HG03565 (cell line): ENCODE measurements around the gene RAI1.
A peak's percentile ranks its signal among the peaks of the same experiment; 100 is the strongest.
"Not testable (repeated sequence)": the region's sequence is repeated elsewhere in the genome, so short reads cannot be mapped to it uniquely, and the experiment has no call there.

Experiments used
- ATAC-seq: cut with Tn5 transposase; IDR thresholded peaks from one replicate; pipeline ENCODE4 v1.9.1; 2021; ENCODE audit warnings: mild to moderate bottlenecking, moderate library complexity; ENCODE audit not compliant: unreplicated experiment

RAI1 gene, protein sequence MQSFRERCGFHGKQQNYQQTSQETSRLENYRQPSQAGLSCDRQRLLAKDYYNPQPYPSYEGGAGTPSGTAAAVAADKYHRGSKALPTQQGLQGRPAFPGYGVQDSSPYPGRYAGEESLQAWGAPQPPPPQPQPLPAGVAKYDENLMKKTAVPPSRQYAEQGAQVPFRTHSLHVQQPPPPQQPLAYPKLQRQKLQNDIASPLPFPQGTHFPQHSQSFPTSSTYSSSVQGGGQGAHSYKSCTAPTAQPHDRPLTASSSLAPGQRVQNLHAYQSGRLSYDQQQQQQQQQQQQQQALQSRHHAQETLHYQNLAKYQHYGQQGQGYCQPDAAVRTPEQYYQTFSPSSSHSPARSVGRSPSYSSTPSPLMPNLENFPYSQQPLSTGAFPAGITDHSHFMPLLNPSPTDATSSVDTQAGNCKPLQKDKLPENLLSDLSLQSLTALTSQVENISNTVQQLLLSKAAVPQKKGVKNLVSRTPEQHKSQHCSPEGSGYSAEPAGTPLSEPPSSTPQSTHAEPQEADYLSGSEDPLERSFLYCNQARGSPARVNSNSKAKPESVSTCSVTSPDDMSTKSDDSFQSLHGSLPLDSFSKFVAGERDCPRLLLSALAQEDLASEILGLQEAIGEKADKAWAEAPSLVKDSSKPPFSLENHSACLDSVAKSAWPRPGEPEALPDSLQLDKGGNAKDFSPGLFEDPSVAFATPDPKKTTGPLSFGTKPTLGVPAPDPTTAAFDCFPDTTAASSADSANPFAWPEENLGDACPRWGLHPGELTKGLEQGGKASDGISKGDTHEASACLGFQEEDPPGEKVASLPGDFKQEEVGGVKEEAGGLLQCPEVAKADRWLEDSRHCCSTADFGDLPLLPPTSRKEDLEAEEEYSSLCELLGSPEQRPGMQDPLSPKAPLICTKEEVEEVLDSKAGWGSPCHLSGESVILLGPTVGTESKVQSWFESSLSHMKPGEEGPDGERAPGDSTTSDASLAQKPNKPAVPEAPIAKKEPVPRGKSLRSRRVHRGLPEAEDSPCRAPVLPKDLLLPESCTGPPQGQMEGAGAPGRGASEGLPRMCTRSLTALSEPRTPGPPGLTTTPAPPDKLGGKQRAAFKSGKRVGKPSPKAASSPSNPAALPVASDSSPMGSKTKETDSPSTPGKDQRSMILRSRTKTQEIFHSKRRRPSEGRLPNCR (N-terminal part only)

DNA sequence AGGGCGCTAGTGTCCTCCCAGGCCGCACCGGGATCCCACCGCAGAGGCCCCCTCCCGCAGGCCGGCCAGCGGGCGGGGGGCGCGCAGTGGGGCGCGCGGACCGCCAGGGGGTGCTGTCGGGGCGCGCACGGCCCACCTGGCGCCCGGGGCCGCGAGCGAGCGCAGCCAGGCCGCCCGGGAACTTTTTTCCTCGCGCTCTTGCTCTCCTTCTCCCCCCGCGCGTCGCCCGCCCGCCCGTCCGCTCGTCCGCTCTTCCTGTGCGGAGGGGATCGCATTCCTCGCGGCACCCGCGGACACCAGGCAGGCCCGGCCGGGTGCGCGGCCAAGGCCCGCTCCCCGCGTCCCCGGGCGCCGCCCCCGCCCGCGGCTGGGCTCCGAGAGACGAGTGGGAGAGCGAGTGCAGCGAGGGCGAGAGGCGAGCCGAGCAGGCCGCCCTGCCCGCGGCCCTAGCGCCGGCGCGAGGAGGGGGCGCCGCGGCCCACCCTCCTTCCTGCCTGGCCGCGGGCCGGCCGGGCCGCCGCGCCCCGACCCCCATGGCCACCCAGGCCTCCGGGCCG lies at the start of gene RAI1:
RAI1 (plus strand) TSS at position 272 of the 557 bp plus-strand sequence. CDS start 111,491 bp downstream, outside the sequence.
- ATAC-seq = peak; percentile 28

DNA sequence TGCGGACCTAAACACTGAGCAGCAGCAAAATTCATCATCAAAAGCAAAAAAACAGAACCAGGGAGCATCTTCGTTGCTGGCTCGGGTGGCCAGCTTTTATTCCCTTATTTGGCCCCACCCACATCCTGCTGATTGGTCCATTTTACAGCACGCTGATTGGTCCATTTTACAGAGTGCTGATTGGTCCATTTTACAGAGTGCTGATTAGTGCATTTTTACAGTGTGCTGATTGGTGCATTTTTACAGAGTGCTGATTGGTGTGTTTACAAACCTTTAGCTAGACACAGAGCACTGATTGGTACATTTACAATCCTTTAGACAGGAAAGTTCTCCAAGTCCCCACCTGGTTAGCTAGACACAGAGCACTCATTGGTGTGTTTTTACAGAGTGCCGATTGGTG lies 48.6 kb upstream of the RAI1 start:
- ATAC-seq = not testable (repeated sequence)

DNA sequence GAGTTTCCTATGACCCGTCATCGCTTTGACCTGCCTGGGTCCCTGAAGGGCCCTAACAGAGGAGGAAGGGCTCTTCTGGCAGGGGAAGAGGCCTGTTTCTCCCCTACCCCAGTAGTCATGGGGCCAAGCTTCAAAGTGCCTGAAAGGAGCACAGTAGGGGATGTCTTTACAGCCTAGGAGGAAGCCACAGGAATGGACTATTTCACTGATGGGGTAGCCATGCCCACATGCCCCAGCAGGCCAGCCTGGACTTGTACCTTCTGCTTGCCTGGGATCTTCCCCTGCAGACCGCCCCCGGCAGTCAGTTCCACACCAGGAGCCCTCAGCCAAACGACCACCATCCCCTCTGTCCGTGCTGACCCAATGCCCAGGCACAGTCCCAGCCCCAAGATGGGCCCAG lies 47.9 kb upstream of the RAI1 start:
- no peak for ATAC-seq

DNA sequence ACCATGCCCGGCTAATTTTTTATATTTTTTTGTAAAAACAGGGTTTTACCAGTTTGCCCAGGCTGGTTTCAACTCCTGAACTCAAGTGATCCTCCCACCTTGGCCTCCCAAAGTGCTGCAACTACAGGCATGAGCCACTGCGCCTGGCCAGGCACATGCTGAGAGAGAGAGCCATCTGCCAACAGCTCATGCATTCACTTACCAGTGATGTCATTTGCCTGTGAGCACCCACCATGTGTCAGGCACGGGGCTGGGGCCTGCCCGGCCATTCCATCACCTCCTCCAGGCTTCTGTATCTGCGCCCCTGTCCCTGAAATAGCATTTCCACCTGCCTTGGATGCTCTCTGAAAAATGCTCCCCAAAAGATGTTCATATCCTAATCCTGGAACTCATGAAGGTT lies 46.1 kb upstream of the RAI1 start:
- no peak for ATAC-seq

DNA sequence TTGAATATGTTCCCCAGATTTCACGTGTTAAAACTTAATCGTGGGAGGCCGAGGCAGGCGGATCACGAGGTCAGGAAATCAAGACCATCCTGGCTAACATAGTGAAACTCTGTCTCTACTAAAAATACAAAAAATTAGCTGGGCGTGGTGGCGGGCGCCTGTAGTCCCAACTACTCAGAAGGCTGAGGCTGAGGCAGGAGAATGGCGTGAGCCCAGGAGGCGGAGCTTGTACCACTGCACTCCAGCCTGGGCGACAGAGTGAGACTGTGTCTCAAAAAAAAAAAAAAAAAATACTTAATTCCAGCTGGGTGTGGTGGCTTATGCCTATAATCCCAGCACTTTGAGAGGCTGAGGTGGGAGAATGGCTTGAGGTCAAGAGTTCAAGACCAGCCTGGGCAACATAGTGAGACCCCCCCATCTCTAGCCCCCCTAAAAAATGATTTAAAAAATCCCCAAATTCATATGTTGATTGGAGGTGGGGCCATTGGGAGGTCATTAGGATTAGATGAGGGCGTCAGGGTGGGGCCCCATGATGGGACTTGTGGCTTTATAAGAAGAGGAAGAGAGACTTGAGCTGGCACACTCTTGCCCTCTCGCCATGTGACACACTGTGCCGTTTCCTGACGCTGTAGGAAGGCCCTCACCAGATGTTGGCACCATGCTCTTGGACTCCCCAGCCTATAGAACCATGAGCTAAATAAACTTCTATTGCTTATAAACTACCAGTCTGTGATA lies 45.6 kb upstream of the RAI1 start:
- ATAC-seq = not testable (repeated sequence)

DNA sequence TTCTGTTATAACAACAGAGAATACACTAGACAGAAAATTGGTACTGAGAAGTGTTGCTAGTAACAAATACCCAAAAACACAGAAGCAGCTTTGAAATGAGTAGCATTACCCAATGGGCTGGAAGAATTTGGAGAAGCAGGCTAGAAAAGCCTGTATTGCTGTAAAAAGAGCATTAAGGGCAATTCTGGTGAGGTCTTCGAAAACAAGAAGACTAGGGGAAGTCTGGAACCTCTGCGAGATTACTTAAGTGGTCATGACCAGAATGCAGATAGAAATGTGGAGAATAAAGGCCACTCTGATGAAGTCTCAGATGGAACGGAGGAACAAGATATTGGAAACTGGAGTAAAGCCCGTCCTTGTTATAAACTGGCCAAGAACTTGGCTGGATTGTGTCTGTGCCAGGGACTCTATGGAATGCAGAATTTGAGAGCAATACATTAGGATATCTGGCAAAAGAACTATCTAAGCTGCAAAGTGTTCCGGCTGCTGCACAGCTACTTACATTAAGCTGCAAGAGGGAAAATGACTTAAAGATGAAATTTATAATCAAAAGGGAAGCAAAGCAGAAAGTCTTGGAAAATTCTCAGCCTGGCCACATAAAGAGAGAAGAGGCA lies 44.9 kb upstream of the RAI1 start:
- ATAC-seq = no peak

DNA sequence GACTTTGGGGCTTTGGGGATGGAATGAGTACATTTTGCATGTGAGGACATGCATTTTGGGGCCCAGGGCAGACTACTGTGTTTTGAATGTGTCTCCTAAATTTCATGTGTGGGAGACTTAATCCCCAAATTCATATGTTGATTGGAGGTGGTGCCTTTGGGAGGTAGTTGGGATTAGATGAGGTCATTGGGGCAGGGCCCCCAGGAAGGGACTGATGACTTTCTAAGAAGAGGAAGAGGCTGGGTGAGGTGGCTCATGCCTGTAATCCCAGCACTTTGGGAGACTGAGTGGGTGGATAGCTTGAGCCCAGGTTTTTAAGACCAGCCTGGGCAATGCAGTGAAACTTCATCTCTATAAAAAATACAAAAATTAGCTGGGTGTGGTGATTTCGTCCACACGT lies 42.8 kb upstream of the RAI1 start:
- no peak for ATAC-seq

DNA sequence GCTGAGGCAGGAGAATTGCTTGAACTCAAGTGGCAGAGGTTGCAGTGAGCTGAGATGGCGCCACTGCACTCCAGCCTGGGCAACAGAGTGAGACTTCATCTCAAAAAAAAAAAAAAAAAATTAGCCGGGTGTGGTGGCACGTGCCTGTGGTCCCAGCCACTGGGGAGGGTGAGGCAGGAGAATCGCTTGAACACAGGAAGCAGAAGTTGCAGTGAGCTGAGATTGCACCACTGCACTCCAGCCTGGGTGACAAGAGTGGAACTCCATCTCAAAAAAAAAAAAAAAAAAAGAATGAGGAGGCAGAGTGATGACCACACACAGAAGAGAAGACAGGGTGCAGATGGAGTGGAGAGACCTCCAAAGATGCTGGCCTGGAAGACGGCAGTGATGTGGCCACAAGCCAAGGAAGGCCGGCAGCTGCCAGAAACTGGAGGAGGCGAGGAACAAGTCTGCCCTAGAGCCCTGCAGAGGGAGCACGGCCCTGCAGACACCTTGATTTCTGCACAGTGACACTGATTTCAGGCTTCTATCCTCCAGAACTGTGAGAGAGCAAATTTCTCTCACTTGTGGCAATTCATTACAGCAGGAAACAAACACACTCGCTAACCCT lies 41.5 kb upstream of the RAI1 start:
- not testable (repeated sequence) for ATAC-seq

DNA sequence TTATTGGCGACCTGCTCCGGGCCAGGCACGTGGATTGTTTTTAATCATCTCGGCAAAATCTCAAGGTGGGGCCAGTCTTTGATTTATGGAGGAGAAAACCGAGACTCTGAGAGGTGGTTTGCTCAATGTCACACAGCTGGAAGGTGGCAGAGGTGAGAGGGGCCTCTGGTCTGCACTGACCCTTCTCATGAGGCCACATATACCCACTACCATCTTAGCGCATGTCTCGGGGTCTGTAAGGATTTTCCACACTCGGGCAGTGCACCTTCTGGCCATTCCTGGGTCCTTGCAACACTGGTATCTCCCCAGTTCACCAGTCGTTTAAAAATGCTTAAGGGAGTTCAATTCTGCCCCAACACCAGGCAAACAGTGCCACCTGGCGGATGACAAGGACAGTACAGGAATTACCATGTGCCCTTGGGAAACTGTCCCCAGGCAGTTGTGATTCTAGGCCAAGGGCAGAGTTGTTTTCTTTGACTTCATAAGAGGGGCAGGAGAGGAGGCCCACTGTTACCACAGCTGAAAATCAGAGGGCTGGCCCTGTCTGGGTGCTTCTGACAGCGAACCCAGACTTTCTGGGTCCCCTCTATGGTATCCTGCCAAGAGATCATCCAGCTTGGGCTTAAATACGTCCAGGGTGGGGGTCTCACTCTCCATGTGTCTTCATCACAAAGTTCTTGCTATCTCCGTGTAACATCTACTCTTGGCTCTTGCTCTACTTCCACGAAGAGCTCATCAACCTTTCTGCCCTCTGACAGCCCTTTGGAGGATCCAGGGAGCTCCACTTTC lies 39.4 kb upstream of the RAI1 start:
- peak; percentile 51 for ATAC-seq

DNA sequence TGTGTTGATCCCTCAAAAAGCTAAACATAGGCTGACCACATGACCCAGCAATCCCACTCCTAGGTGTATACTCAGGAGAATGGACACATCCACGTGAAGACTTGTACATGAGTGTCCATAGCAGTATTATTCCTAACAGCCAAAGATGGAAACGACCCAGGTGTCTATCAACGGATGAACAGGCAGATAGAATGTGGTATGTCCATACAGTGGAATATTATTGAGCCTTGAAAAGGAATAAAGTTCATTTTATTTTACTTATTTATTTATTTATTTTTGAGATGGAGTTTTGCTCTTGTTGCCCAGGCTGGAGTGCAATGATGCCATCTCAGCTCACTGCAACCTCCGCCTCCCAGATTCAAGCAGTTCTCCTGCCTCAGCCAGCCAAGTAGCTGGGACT lies 36.1 kb upstream of the RAI1 start:
- ATAC-seq = not testable (repeated sequence)

DNA sequence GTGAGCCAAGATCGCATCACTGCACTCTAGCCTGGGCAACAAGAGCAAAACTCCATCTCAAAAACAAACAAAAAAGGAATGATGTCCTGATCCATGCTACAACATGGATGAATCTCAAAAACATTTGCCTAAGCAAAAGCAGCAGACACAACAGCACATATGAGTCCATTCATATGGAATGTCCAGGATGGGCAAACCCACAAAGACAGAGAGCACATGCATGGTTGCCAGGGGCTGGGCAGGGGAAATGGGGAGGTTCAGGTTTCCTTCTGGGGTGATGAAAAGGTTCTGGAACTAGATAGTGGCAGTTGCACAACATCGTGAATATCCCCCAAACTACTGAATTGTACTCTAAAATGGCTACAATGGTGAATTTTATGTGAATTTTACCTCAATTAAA lies 35.3 kb upstream of the RAI1 start:
- ATAC-seq = no peak

DNA sequence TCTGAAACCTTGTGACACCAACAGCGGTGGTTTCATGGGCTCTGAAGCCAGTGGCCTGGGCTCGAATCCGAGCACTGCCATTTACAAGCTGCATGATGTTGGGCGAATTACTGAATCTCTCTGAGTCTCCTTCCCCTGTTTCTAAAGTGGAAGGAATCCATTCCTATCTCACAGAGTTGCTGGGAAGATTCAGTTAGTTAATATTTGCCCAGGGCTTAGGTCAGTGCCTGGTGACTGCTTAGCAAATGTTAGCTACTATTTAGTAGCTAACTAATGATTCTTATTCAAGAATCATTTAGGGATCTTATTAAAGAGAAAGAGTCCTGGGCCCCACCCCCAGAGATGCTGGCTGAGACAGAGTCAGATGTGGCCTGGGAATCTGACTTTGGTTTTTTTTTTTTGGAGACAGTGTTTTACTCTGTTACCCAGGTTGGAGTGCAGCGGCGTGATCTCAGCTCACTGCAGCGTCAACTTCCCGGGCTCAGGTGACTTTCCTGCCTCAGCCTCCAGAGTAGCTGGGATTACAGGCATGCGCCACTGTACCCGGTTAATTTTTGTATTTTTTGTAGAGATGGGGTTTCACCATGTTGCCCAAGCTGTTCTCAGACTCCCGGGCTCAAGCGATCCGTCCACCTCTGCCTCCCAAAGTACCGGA lies 33.6 kb upstream of the RAI1 start:
- ATAC-seq = no peak

DNA sequence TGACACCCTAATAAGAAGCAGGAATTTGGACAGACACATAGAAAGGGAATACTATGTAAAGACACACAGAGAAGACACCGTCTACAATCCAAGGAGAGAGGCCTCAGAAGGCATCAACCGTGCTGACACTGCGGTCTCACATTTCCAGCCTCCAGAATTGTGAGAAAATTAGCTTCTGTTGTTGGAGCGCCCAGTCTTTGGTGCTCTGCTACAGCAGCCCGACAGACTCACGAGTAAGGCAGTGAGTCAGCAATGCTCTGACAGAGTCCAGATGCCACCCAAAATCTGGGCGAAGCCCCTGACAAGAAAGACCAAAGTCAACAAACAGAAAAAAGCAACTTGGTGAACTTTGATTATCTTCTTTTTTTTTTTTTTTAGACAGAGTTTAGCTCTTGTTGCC lies 32.5 kb upstream of the RAI1 start:
- no peak for ATAC-seq

DNA sequence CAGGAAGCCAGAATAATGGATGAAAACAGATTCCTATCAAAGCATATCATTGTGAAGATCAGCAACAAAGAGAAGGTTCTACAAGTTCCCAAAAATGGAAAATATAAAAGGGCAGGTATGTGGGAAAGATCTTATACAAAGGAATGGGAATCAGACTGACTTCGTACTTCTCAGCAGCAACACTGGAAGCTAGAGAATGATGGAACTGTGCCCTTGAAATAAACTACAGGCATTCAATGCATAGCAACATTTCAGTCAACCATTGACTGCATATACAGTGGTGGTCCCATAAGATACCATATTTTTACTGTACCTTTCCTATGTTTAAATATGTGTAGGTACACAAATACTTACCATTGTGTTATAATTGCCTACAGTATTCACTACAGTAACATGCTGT lies 30.3 kb upstream of the RAI1 start:
- no peak for ATAC-seq

DNA sequence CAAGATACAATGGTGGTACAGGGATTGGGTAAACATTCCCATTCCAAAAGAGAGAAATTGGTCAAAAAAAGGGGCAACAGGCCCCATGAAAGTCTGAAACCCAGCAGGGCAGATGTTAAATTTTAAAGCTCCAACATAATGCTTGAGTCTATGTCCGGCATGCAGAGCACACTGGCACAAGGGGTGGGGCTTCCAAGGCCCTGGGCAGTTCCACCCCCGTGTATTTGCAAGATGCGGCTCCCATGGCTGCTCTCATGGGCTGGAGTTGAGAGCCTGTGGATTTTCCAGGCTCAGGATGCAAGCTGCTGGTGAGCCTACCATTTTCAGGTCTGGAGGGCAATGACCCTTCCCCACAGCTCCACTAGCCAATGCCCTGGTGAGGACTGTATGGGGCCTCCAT lies 27.9 kb upstream of the RAI1 start:
- no peak for ATAC-seq

DNA sequence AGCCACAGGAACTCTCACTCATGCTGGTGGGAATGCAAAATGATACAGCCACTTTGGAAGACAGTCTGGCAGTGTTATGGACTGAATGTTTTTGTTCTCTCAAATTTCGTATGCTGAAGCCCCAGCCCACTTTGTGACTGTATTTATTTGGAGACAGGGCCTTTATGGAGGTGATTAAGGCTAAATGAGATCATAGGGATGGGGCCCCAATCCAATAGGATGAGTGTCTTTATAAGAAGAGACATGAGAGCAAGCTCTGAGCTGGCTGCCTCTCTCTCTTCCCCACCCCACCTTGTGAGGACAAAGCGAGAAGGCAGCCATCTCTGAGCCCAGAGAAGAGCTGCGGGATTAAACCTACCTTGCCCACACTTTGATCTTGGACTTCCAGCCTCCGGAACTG lies 21.9 kb upstream of the RAI1 start:
- no peak for ATAC-seq

DNA sequence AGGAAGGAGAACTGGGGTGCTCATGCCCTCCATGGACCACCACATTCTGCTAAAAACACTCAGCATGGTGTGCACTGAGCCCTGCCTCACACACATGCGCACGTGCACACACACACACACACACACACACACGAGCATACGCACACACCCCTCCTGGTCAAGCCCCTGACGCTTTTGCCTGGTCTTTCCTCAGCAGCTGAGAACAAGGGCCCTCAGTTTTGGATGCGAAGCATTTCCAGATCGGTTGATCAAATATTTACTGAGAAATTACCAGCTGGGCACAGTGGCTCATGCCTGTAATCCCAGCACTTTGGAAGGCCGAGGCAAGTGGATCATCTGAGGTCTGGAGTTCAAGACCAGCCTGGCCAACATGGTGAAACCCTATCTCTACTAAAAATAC lies 20.1 kb upstream of the RAI1 start:
- no peak for ATAC-seq

DNA sequence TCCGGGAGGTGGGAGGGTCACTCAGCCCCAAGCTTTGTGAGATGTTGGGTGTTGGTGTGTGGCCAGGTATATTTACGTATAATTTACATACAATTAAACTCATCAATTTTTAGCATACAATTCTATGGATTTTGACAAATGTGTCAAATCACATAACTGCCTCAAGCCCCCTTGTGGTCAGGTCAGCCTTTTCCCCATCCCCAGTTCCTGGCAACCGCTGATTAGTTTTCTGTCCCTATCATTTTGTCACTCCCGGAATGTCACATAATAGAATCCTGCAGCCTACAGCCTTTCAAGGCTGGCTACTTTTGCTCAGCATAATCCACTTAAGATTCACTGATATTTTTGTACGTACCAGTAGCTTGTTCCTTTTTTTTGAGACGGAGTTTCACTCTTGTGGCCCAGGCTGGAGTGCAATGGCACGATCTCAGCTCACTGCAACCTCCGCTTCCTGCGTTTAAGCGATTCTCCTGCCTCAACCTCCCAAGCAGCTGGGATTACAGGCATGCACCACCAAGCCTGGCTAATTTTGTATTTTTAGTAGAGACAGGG lies 19.3 kb upstream of the RAI1 start:
- no peak for ATAC-seq
